IMR-90 (cell line): ENCODE data around the gene UNC5B. TPM values are rescaled to one million over a fixed set of nuclear protein-coding genes. Genes with fewer than 3 reads are reported as not detected.

Experiments used
- ATAC-seq: fragments of 200-7000 bp; cut with Tn5 transposase; 2 replicates; pipeline ENCODE4 v1.9.1; 2020; ENCODE audit warnings: low read depth, mild to moderate bottlenecking, moderate library complexity
- BruUV-seq: library from RNA; stranded (reverse); fragments of 400-500 nt; replicated peaks from 2 replicates; lab custom pipeline; 2021; lab: Mats Ljungman, UMichigan
- CTCF ChIA-PET: fragments of 300-600 bp; formaldehyde crosslinking; extraction: SDS; loops from one replicate; lab custom pipeline; 2021; ENCODE audit warnings: antibody characterized with exemption; lab: Yijun Ruan, JAX
- POLR2A ChIA-PET: fragments of 300-600 bp; sonication (Branson Sonifier 250); formaldehyde crosslinking; loops from one replicate; lab custom pipeline; 2022; ENCODE audit warnings: antibody characterized with exemption; ENCODE audit not compliant: unreplicated experiment; lab: Charles Lee
- DNase-seq: peaks from one replicate; pipeline ENCODE4 v3.0.0; 2013
- H2AFZ ChIP-seq: replicated peaks from 2 replicates; pipeline ENCODE3; 2013; ENCODE audit warnings: low read length, mild to moderate bottlenecking; ENCODE audit not compliant: poor library complexity
- H2AK5ac ChIP-seq: 2 replicates; pipeline ENCODE4 v1.6.1; 2013; ENCODE audit warnings: low read depth, low read length, inconsistent platforms
- H2AK9ac ChIP-seq: replicated peaks from 2 replicates; pipeline ENCODE3; 2013; ENCODE audit warnings: mild to moderate bottlenecking, low read depth, low read length, moderate library complexity; ENCODE audit not compliant: poor library complexity
- H2BK120ac ChIP-seq: 2 replicates; pipeline ENCODE4 v1.6.1; 2013; ENCODE audit warnings: low read depth, low read length, inconsistent platforms
- H2BK15ac ChIP-seq: 3 replicates; pipeline ENCODE4 v1.6.1; 2013; ENCODE audit warnings: low read depth, low read length, inconsistent platforms
- H2BK20ac ChIP-seq: 2 replicates; pipeline ENCODE4 v1.6.1; 2013; ENCODE audit warnings: low read depth, mild to moderate bottlenecking, inconsistent platforms, low read length, moderate library complexity
- H2BK5ac ChIP-seq: 2 replicates; pipeline ENCODE4 v1.6.1; 2013; ENCODE audit warnings: mild to moderate bottlenecking, low read depth, low read length, inconsistent platforms; ENCODE audit not compliant: poor library complexity, severe bottlenecking
- H3K14ac ChIP-seq: replicated peaks from 2 replicates; pipeline ENCODE4 v1.6.1; 2013; ENCODE audit warnings: low read depth, low read length, inconsistent platforms
- H3K18ac ChIP-seq: 2 replicates; pipeline ENCODE4 v1.6.1; 2013; ENCODE audit warnings: low read depth, low read length, control low read depth
- H3K23ac ChIP-seq: 2 replicates; pipeline ENCODE4 v1.6.1; 2013; ENCODE audit warnings: low read depth, low read length, inconsistent platforms
- H3K27ac ChIP-seq: 2 replicates; pipeline ENCODE4 v1.5.1; 2013; ENCODE audit warnings: mild to moderate bottlenecking, control low read depth, low read length; ENCODE audit not compliant: insufficient read depth
- H3K27me3 ChIP-seq: 2 replicates; pipeline ENCODE4 v1.6.1; 2013; ENCODE audit warnings: low read length; ENCODE audit not compliant: control insufficient read depth, insufficient read depth
- H3K36me3 ChIP-seq: 2 replicates; pipeline ENCODE4 v1.6.1; 2013; ENCODE audit warnings: low read length, mixed read lengths; ENCODE audit not compliant: control insufficient read depth, insufficient read depth
- H3K4ac ChIP-seq: 2 replicates; pipeline ENCODE4 v1.6.1; 2013; ENCODE audit warnings: low read depth, low read length, inconsistent platforms
- H3K4me1 ChIP-seq: 2 replicates; pipeline ENCODE4 v1.6.1; 2013; ENCODE audit warnings: low read length, mixed read lengths; ENCODE audit not compliant: control insufficient read depth, insufficient read depth
- H3K4me2 ChIP-seq: 2 replicates; pipeline ENCODE4 v1.6.1; 2013; ENCODE audit warnings: low read depth, mild to moderate bottlenecking, control low read depth, low read length, moderate library complexity
- H3K4me3 ChIP-seq: 2 replicates; pipeline ENCODE4 v1.5.1; 2013; ENCODE audit warnings: low read depth, mild to moderate bottlenecking, control low read depth, low read length, moderate library complexity; ENCODE audit not compliant: insufficient read depth
- H3K56ac ChIP-seq: 2 replicates; pipeline ENCODE4 v1.6.1; 2013; ENCODE audit warnings: low read length, inconsistent platforms; ENCODE audit not compliant: insufficient read depth; ENCODE audit errors: extremely low read depth
- H3K79me1 ChIP-seq, 2 experiments: 2 replicates each; pipeline ENCODE4 v1.6.1; 2013; ENCODE audit warnings: low read length in 2 of 2, inconsistent platforms in 1 of 2, low read depth in 1 of 2
- H3K9ac ChIP-seq: 2 replicates; pipeline ENCODE4 v1.6.1; 2013; ENCODE audit warnings: low read depth, low read length, control low read depth
- H3K9me1 ChIP-seq: 2 replicates; pipeline ENCODE4 v1.6.1; 2013; ENCODE audit warnings: low read length, inconsistent platforms; ENCODE audit not compliant: insufficient read depth
- H3K9me3 ChIP-seq: 2 replicates; pipeline ENCODE4 v1.6.1; 2013; ENCODE audit warnings: low read length; ENCODE audit not compliant: control insufficient read depth, insufficient read depth
- H4K20me1 ChIP-seq: 2 replicates; pipeline ENCODE4 v1.6.1; 2013; ENCODE audit warnings: low read length, inconsistent platforms; ENCODE audit not compliant: insufficient read depth
- H4K5ac ChIP-seq: 2 replicates; pipeline ENCODE4 v1.6.1; 2013; ENCODE audit warnings: mild to moderate bottlenecking, low read depth, low read length, control low read depth
- H4K8ac ChIP-seq, 2 experiments: 2 replicates each; pipeline ENCODE4 v1.6.1; 2013; ENCODE audit warnings: low read depth in 2 of 2, low read length in 2 of 2, control low read depth in 1 of 2, inconsistent platforms in 1 of 2
- H4K91ac ChIP-seq: 2 replicates; pipeline ENCODE4 v1.6.1; 2013; ENCODE audit warnings: low read depth, low read length, inconsistent platforms; ENCODE audit not compliant: insufficient read depth
- BHLHE40 ChIP-seq: fragments of 150-350 bp; IDR thresholded peaks from 2 replicates; pipeline ENCODE4 v1.6.1; 2016; ENCODE audit warnings: mild to moderate bottlenecking, low read depth, low read length
- CEBPB ChIP-seq: IDR thresholded peaks from 2 replicates; pipeline ENCODE4 v1.6.1; 2012; ENCODE audit warnings: low read depth, low read length, improper control_type of control experiment
- CHD1 ChIP-seq: IDR thresholded peaks from 2 replicates; pipeline ENCODE4 v1.6.1; 2012; ENCODE audit warnings: low read depth, low read length, improper control_type of control experiment
- FOS ChIP-seq: fragments of 150-350 bp; IDR thresholded peaks from 2 replicates; pipeline ENCODE4 v1.6.1; 2016; ENCODE audit warnings: low read depth, low read length
- MAFK ChIP-seq: IDR thresholded peaks from 2 replicates; pipeline ENCODE4 v1.6.1; 2012; ENCODE audit warnings: low read depth, low read length, improper control_type of control experiment
- MAZ ChIP-seq: IDR thresholded peaks from 2 replicates; pipeline ENCODE4 v1.6.1; 2012; ENCODE audit warnings: low read depth, mild to moderate bottlenecking, low read length, improper control_type of control experiment, moderate library complexity, borderline replicate concordance
- POLR2A ChIP-seq: IDR thresholded peaks from 2 replicates; pipeline ENCODE4 v1.6.1; 2012; ENCODE audit warnings: mild to moderate bottlenecking, low read depth, low read length
- RAD21 ChIP-seq: IDR thresholded peaks from 2 replicates; pipeline ENCODE4 v1.6.1; 2012; ENCODE audit warnings: low read length, improper control_type of control experiment
- RFX5 ChIP-seq: IDR thresholded peaks from 2 replicates; pipeline ENCODE4 v1.8.0; 2012; ENCODE audit warnings: low read depth, mild to moderate bottlenecking, low read length, moderate library complexity
- SMC3 ChIP-seq: fragments of 150-350 bp; IDR thresholded peaks from 2 replicates; pipeline ENCODE4 v1.6.1; 2016; ENCODE audit warnings: low read depth, mild to moderate bottlenecking, antibody characterized with exemption, low read length, moderate library complexity
- whole genome bisulfite sequencing, 2 experiments: methylation state at CpG; one replicate each; pipeline versions ENCODE4 v1.1.5 to v1.1.7; 2013; ENCODE audit warnings: missing lambda C conversion rate in 2 of 2; ENCODE audit not compliant: insufficient read length in 1 of 2; ENCODE audit errors: extremely low coverage in 2 of 2; 5-methylcytosine and 5-hydroxymethylcytosine counted together
- dilution Hi-C: fragments of 300-500 bp; cut with HindIII; formaldehyde crosslinking; loops from one replicate; pipeline ENCODE4 v1.14.3; 2018; ENCODE audit warnings: low sequenced_read_pairs; ENCODE audit not compliant: unreplicated experiment
- in situ Hi-C: fragments of 300-500 bp; cut with MboI; formaldehyde crosslinking; loops from 3 replicates; pipeline ENCODE4 v1.14.3; 2019; ENCODE audit warnings: low sequenced_read_pairs, inconsistent platforms, mixed read lengths
- intact Hi-C: fragments of 100-400 bp; cut with micrococcal nuclease; formaldehyde crosslinking; loops from 2 replicates; pipeline ENCODE4 v1.10.0; 2022
- polyA plus RNA-seq, 3 experiments: library from polyadenylated mRNA; depleted of rRNA; stranded (reverse); fragments of >200 nt; gene quantifications; 2 replicates each; pipeline ENCODE4 v1.2.3, GENCODE V29; 2012; ENCODE audit warnings: low replicate concordance in 1 of 3
- total RNA-seq: library from RNA; depleted of rRNA; stranded (reverse); fragments of >200 nt; gene quantifications from 2 replicates; pipeline ENCODE4 v1.2.3, GENCODE V29; 2012
- TF ChIP-seq, protein P1 (sequence below): conservative IDR thresholded peaks from 2 replicates; pipeline ENCODE4 v1.5.1; 2012; ENCODE audit warnings: mild to moderate bottlenecking, low read depth, low read length, improper control_type of control experiment
- TF ChIP-seq, protein P2 (sequence below): fragments of 150-350 bp; IDR thresholded peaks from 2 replicates; pipeline ENCODE4 v1.6.1; 2016; ENCODE audit warnings: low read depth, mild to moderate bottlenecking, low read length, moderate library complexity, borderline replicate concordance

UNC5B gene
- total and polyA plus RNA-seq, 2 of the 4 experiments (the other 2 are of a cell fraction), result 1.6 to 4.2 TPM

DNA sequence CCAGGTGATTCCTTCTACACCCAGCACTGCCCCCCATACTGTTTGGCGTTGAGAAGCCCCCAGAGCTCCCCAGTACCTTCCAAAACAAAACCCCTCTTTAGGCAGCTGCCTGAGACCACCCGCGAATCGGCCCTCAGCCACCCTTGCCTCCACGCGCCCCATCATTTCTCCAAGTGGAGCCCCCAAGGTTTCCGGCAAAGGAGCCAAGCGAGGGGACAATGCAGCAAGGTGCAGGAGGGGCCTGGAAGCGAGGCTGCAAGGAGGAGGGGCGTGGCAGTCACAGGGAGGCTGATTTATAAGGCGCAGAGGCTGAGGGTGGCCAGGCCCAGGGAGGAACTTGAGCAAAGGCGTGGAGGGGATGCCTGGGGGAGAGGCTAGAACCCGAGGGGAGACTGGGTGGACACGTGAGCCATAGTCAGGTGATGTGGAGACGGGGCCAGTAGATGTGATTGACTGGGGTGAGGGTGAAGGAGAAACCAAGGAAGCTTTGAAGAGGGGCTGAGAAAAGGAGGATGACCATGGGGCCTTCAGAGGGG is 122.9 kb downstream of the UNC5B start:
- Histone ChIP-seq H3K79me1 (no peaks in the 10 kb centered on the region), H3K9me1 (no peaks in the 10 kb centered on the region), H3K4me1 (no peaks in the 10 kb centered on the region; the same call in 1 of the 2 replicates), H3K36me3 (no peaks in the 10 kb centered on the region), H4K8ac (no peak overlapping the region), H3K27me3 (no peaks in the 10 kb centered on the region; the same call in 1 of the 2 replicates), H2AFZ (peak overlapping the region; percentile 48), H3K4me2 (no peak overlapping the region), H4K5ac (no peak overlapping the region), H3K9me3 (no peaks in the 10 kb centered on the region), H3K14ac (no peak overlapping the region), H2BK120ac (no peak overlapping the region), H2AK5ac (no peak overlapping the region), H3K27ac (no peak overlapping the region), H3K4me3 (no peak overlapping the region), H4K20me1 (no peaks in the 10 kb centered on the region), H3K18ac (no peak overlapping the region), H2BK15ac (no peak overlapping the region), H2BK5ac (no peak overlapping the region), H2BK20ac (no peak overlapping the region), H2AK9ac (no peak overlapping the region), H4K91ac (no peak overlapping the region), H3K4ac (no peak overlapping the region), H3K23ac (no peak overlapping the region), H3K9ac (no peak overlapping the region), H3K56ac (no peak overlapping the region)
- ATAC-seq (no peak), DNase-seq (no peak)
- TF ChIP-seq, protein P1, sequence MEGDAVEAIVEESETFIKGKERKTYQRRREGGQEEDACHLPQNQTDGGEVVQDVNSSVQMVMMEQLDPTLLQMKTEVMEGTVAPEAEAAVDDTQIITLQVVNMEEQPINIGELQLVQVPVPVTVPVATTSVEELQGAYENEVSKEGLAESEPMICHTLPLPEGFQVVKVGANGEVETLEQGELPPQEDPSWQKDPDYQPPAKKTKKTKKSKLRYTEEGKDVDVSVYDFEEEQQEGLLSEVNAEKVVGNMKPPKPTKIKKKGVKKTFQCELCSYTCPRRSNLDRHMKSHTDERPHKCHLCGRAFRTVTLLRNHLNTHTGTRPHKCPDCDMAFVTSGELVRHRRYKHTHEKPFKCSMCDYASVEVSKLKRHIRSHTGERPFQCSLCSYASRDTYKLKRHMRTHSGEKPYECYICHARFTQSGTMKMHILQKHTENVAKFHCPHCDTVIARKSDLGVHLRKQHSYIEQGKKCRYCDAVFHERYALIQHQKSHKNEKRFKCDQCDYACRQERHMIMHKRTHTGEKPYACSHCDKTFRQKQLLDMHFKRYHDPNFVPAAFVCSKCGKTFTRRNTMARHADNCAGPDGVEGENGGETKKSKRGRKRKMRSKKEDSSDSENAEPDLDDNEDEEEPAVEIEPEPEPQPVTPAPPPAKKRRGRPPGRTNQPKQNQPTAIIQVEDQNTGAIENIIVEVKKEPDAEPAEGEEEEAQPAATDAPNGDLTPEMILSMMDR, result no peak
- TF ChIP-seq, protein P2, sequence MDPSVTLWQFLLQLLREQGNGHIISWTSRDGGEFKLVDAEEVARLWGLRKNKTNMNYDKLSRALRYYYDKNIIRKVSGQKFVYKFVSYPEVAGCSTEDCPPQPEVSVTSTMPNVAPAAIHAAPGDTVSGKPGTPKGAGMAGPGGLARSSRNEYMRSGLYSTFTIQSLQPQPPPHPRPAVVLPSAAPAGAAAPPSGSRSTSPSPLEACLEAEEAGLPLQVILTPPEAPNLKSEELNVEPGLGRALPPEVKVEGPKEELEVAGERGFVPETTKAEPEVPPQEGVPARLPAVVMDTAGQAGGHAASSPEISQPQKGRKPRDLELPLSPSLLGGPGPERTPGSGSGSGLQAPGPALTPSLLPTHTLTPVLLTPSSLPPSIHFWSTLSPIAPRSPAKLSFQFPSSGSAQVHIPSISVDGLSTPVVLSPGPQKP, result no peak
- TF ChIP-seq CEBPB, result no peak
- no peak for TF ChIP-seq RFX5
- TF ChIP-seq FOS, result no peak
- TF ChIP-seq BHLHE40, result no peak
- TF ChIP-seq CHD1, result no peak
- no peak for TF ChIP-seq SMC3
- no peak for TF ChIP-seq POLR2A
- no peak for TF ChIP-seq MAFK
- TF ChIP-seq MAZ, result no peak
- TF ChIP-seq RAD21, result no peak
- dilution Hi-C loops (no loop called here), intact Hi-C loops (no loop called here), in situ Hi-C loops (no loop called here)
- CTCF ChIA-PET, result no interaction called here
- BruUV-seq, result no TSS peak
- POLR2A ChIA-PET, result no interaction called here
- WGBS, 2 experiments, result 60% methylated on average over 7 of the region's 15 CpGs; no CpG with 5 or more reads in 1 of the 2 experiments
